ENCODE results near the gene ATP11C.

DNA sequence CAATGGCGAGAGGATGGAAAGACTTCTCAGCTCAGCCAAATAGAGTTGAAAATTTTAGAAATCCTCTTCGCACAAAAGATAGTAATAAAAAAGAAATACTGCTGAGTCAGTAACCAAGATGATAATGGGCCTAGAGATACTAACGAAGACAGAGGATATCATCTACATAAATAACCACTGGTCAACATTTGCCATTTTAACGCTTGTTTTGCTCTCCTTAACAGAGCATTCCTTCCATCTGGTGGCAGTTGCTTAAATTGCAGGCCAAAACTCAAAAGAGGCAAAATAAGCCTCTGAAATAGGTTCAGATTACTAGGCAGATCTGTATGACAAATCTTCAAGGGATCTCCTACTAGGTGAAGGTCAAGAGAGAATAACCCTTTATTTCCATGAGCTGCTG is 173.2 kb downstream of the ATP11C start:
- TF ChIP-seq, protein P1, sequence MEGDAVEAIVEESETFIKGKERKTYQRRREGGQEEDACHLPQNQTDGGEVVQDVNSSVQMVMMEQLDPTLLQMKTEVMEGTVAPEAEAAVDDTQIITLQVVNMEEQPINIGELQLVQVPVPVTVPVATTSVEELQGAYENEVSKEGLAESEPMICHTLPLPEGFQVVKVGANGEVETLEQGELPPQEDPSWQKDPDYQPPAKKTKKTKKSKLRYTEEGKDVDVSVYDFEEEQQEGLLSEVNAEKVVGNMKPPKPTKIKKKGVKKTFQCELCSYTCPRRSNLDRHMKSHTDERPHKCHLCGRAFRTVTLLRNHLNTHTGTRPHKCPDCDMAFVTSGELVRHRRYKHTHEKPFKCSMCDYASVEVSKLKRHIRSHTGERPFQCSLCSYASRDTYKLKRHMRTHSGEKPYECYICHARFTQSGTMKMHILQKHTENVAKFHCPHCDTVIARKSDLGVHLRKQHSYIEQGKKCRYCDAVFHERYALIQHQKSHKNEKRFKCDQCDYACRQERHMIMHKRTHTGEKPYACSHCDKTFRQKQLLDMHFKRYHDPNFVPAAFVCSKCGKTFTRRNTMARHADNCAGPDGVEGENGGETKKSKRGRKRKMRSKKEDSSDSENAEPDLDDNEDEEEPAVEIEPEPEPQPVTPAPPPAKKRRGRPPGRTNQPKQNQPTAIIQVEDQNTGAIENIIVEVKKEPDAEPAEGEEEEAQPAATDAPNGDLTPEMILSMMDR (IDR thresholded peaks at IDR 0.05), result peak in 2 of 6 experiments; percentile 16 to 39
- no peak for TF ChIP-seq POLR2A (IDR thresholded peaks at IDR 0.05)
